Endothelial cell of umbilical vein (primary cell): Measurements from ENCODE around the gene ALOX15B.

Experiments
- EZH2 ChIP-seq: IDR thresholded peaks from 2 replicates; pipeline ENCODE4 v1.6.1; 2012; ENCODE audit warnings: borderline replicate concordance, low read depth, mild to moderate bottlenecking, moderate library complexity, low read length, inconsistent platforms; ENCODE audit not compliant: severe bottlenecking
- GATA2 ChIP-seq: IDR thresholded peaks from 2 replicates; pipeline ENCODE4 v1.7.0; 2011; ENCODE audit warnings: low read depth, mild to moderate bottlenecking, moderate library complexity, mixed read lengths, low read length; ENCODE audit not compliant: insufficient read length, insufficient read depth
- JUN ChIP-seq: IDR thresholded peaks from 2 replicates; pipeline ENCODE4 v1.6.1; 2011; ENCODE audit warnings: borderline replicate concordance, low read depth; ENCODE audit not compliant: insufficient read length, insufficient read depth
- MAX ChIP-seq: IDR thresholded peaks from 2 replicates; pipeline ENCODE4 v1.6.1; 2011; ENCODE audit not compliant: insufficient read depth, insufficient read length
- MYC ChIP-seq: IDR thresholded peaks from one replicate; pipeline ENCODE4 v1.6.1; 2011; ENCODE audit warnings: mild to moderate bottlenecking, low read depth, low read length
- POLR2A ChIP-seq: IDR thresholded peaks from 2 replicates; pipeline ENCODE4 v1.6.1; 2012; ENCODE audit warnings: low read depth, mild to moderate bottlenecking, control low read depth, low read length
- POLR2AphosphoS5 ChIP-seq: IDR thresholded peaks from 2 replicates; pipeline ENCODE4 v1.6.1; 2012; ENCODE audit warnings: low read depth, mild to moderate bottlenecking, control low read depth, low read length, moderate library complexity; ENCODE audit not compliant: insufficient read depth
- TF ChIP-seq, protein P1 (sequence below), 2 donors: IDR thresholded peaks; 1 replicate in 1 of 2; 2 replicates in 1 of 2; pipeline ENCODE4 v1.5.1; 2011; ENCODE audit warnings: low read length in 2 of 2, mild to moderate bottlenecking in 2 of 2, moderate library complexity in 2 of 2, control low read depth in 1 of 2, inconsistent platforms in 1 of 2, low read depth in 1 of 2; ENCODE audit not compliant: insufficient read depth in 1 of 2; ENCODE audit errors: extremely low read depth in 1 of 2

- TF ChIP-seq, protein P1, sequence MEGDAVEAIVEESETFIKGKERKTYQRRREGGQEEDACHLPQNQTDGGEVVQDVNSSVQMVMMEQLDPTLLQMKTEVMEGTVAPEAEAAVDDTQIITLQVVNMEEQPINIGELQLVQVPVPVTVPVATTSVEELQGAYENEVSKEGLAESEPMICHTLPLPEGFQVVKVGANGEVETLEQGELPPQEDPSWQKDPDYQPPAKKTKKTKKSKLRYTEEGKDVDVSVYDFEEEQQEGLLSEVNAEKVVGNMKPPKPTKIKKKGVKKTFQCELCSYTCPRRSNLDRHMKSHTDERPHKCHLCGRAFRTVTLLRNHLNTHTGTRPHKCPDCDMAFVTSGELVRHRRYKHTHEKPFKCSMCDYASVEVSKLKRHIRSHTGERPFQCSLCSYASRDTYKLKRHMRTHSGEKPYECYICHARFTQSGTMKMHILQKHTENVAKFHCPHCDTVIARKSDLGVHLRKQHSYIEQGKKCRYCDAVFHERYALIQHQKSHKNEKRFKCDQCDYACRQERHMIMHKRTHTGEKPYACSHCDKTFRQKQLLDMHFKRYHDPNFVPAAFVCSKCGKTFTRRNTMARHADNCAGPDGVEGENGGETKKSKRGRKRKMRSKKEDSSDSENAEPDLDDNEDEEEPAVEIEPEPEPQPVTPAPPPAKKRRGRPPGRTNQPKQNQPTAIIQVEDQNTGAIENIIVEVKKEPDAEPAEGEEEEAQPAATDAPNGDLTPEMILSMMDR (IDR thresholded peaks at IDR 0.05; ENCODE audit: extremely low read depth in 1 of 2, insufficient read depth in 1 of 2, low read depth in 1 of 2, low read length in 2 of 2), result no peak
- TF ChIP-seq POLR2A (no peak), POLR2AphosphoS5 (no peak), MAX (no peak), GATA2 (no peak), EZH2 (no peak), MYC (no peak), JUN (no peak)
Observed at GRCh38 chr17:8064561-8065019, 25.7 kb downstream of the ALOX15B start.
